Brain microvascular endothelial cell (primary cell): Measurements from ENCODE around the gene TGFBR3L.
A peak's percentile ranks its signal among the peaks of the same experiment; 100 is the strongest.

Source experiments
- DNase-seq: peaks from one replicate; pipeline ENCODE4 v3.0.0-alpha.2; 2020
- H3K27ac ChIP-seq: fragments of 250-450 bp; sonication (Bioruptor Pico); 2 replicates; pipeline ENCODE4 v1.5.1; 2020; ENCODE audit warnings: mild to moderate bottlenecking, moderate library complexity
- H3K27me3 ChIP-seq: fragments of 250-450 bp; sonication (Bioruptor Pico); replicated peaks from 2 replicates; pipeline ENCODE4 v1.5.1; 2020; ENCODE audit warnings: mild to moderate bottlenecking
- H3K36me3 ChIP-seq: fragments of 250-450 bp; sonication (Bioruptor Pico); replicated peaks from 2 replicates; pipeline ENCODE4 v1.5.1; 2020; ENCODE audit warnings: mild to moderate bottlenecking
- H3K4me3 ChIP-seq: 2 replicates; pipeline ENCODE4 v1.5.1; 2011; ENCODE audit warnings: low read depth, mild to moderate bottlenecking, control low read depth, low read length, moderate library complexity
- CTCF ChIP-seq: IDR thresholded peaks from 2 replicates; pipeline ENCODE4 v1.5.1; 2011; ENCODE audit warnings: low read depth, mild to moderate bottlenecking, moderate library complexity, low read length, control low read depth, inconsistent platforms; ENCODE audit errors: missing control alignments
- in situ Hi-C: cut with HindIII; loops from 2 replicates; pipeline ENCODE4 v1.10.0; 2017; ENCODE audit warnings: low sequenced_read_pairs, low pct_ligation_motif_present

Gene TGFBR3L

GRCh38 chr19:7904074-7905020 is 10.3 kb upstream of the TGFBR3L start:
- no peak for TF ChIP-seq CTCF
- Histone ChIP-seq H3K27ac (peak overlapping the region; percentile 65), H3K27me3 (no peaks in the 10 kb centered on the region), H3K36me3 (peaks cover 13% of the 10 kb centered on the region), H3K4me3 (peak overlapping the region; percentile 80)
- in situ Hi-C loops = no loop called here
- DNase-seq = no peak

GRCh38 chr19:7905268-7905667 is 9.4 kb upstream of the TGFBR3L start:
- DNase-seq = no peak
- in situ Hi-C loops = no loop called here
- Histone ChIP-seq H3K27me3 (no peaks in the 10 kb centered on the region), H3K36me3 (peaks cover 11% of the 10 kb centered on the region), H3K27ac (no peak overlapping the region), H3K4me3 (no peak overlapping the region)
- TF ChIP-seq CTCF = no peak

GRCh38 chr19:7905859-7906258 is 8.8 kb upstream of the TGFBR3L start:
- H3K27me3 ChIP-seq = no peaks in the 10 kb centered on the region
- H3K36me3 ChIP-seq = peaks cover 15% of the 10 kb centered on the region
- no peak for TF ChIP-seq CTCF
- no peak overlapping the region for H3K4me3 ChIP-seq
- no peak for DNase-seq
- no peak overlapping the region for H3K27ac ChIP-seq
- in situ Hi-C loops = no loop called here

- Histone ChIP-seq H3K4me3 (no peak overlapping the region), H3K27me3 (no peaks in the 10 kb centered on the region), H3K36me3 (peaks cover 25% of the 10 kb centered on the region), H3K27ac (no peak overlapping the region)
- TF ChIP-seq CTCF = no peak
- in situ Hi-C loops = no loop called here
- no peak for DNase-seq
Measured at GRCh38 chr19:7907122-7907521, 7.5 kb upstream of the TGFBR3L start.

- Histone ChIP-seq H3K27ac (no peak overlapping the region), H3K27me3 (no peaks in the 10 kb centered on the region), H3K4me3 (no peak overlapping the region), H3K36me3 (peaks cover 26% of the 10 kb centered on the region)
- DNase-seq = no peak
- in situ Hi-C loops = no loop called here
- no peak for TF ChIP-seq CTCF
Measured at GRCh38 chr19:7907544-7907943, 7.1 kb upstream of the TGFBR3L start.
